Measurements from ENCODE around the gene ATP9A. TPM values are rescaled to one million over a fixed set of nuclear protein-coding genes. Genes with fewer than 3 reads are reported as not detected.
"Not testable (repeated sequence)": the region's sequence is repeated elsewhere in the genome, so short reads cannot be mapped to it uniquely, and the experiment has no call there.

ATP9A gene
- total and polyA plus RNA-seq, 2 donors (not counting 1 experiment from before 2014, with no cell fraction given), result 23.3 to 96.3 TPM

DNA sequence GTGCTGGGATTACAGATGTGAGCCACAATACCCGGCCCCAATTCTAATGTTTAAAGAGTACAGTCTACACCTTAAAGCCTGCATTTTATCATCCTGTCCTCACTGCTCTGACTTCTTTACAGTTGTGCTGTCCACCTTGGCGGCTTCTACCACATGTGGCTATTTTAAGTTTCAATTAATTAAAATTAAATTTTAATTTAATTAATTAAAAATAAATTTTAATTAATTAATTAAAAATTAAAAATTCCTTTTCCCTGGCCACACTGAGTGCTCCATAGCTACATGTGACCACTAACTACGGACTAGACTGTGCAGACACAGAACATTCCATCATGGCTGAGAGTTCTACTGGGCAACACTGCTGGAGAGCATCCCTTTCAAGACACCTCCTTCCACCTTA lies 27.4 kb downstream of the ATP9A start:
- TF ChIP-seq EZH2 (IDR thresholded peaks at IDR 0.05; ENCODE audit: low read length, missing control alignments), result no peak
- TF ChIP-seq, protein P1, sequence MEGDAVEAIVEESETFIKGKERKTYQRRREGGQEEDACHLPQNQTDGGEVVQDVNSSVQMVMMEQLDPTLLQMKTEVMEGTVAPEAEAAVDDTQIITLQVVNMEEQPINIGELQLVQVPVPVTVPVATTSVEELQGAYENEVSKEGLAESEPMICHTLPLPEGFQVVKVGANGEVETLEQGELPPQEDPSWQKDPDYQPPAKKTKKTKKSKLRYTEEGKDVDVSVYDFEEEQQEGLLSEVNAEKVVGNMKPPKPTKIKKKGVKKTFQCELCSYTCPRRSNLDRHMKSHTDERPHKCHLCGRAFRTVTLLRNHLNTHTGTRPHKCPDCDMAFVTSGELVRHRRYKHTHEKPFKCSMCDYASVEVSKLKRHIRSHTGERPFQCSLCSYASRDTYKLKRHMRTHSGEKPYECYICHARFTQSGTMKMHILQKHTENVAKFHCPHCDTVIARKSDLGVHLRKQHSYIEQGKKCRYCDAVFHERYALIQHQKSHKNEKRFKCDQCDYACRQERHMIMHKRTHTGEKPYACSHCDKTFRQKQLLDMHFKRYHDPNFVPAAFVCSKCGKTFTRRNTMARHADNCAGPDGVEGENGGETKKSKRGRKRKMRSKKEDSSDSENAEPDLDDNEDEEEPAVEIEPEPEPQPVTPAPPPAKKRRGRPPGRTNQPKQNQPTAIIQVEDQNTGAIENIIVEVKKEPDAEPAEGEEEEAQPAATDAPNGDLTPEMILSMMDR (conservative IDR thresholded peaks at IDR 0.05 in 1 of 2, IDR thresholded peaks at IDR 0.05 in 1 of 2; ENCODE audit: low read depth in 1 of 2, low read length in 2 of 2), result no peak
- Histone ChIP-seq H3K27me3 (ENCODE audit: control insufficient read depth, insufficient read depth, low read length) (no peaks in the 10 kb centered on the region), H3K79me2 (ENCODE audit: control insufficient read depth, insufficient read depth, low read length) (no peaks in the 10 kb centered on the region), H3K4me2 (ENCODE audit: extremely low read depth, insufficient read depth, low read length) (no peak overlapping the region), H4K20me1 (ENCODE audit: control insufficient read depth, extremely low read depth, insufficient read depth, low read length) (no peaks in the 10 kb centered on the region), H3K4me3 (replicated peaks in 1 of 4; ENCODE audit: control extremely low read depth in 1 of 4, insufficient read depth in 1 of 4, low read depth in 3 of 4, low read length in 4 of 4) (no peak overlapping the region), H3K36me3 (ENCODE audit: control insufficient read depth, insufficient read depth, low read length) (no peaks in the 10 kb centered on the region), H3K9ac (ENCODE audit: insufficient read depth, low read length) (no peak overlapping the region), H3K9me3 (ENCODE audit: control insufficient read depth, insufficient read depth, low read depth, low read length) (no peaks in the 10 kb centered on the region), H2AFZ (ENCODE audit: low read length) (no peak overlapping the region), H3K27ac (ENCODE audit: insufficient read depth, low read length) (no peak overlapping the region), H3K4me1 (ENCODE audit: control insufficient read depth, extremely low read depth, insufficient read depth, low read length) (peaks cover 15% of the 10 kb centered on the region)
- no peak for DNase-seq (ENCODE audit: low read depth in 2 of 2)

DNA sequence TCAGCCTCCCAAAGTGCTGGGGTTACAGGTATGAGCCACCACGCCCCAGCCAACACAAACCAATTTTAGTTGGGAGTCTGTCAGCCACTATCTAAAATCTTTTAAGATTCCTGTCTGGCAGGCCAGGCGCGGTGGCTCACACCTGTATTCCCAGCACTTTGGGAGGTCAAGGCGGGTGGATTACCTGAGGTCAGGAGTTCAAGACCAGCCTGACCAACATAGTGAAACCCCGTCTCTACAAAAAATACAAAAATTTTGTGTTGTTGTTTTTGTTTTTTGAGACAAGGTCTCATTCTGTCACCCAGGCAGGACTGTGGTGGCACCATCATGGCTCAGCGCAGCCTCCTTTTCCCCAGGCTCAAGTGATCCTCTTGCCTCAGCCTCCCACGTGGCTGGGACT lies 27.9 kb downstream of the ATP9A start:
- H3K27me3 ChIP-seq (ENCODE audit: control insufficient read depth, insufficient read depth, low read length); H2AFZ ChIP-seq (ENCODE audit: low read length); H3K79me2 ChIP-seq (ENCODE audit: control insufficient read depth, insufficient read depth, low read length); H3K9ac ChIP-seq (ENCODE audit: insufficient read depth, low read length); H3K27ac ChIP-seq (ENCODE audit: insufficient read depth, low read length); H3K36me3 ChIP-seq (ENCODE audit: control insufficient read depth, insufficient read depth, low read length); DNase-seq (ENCODE audit: low read depth in 2 of 2); H3K9me3 ChIP-seq (ENCODE audit: control insufficient read depth, insufficient read depth, low read depth, low read length); H3K4me2 ChIP-seq (ENCODE audit: extremely low read depth, insufficient read depth, low read length); H3K4me3 ChIP-seq (replicated peaks in 1 of 4; ENCODE audit: control extremely low read depth in 1 of 4, insufficient read depth in 1 of 4, low read depth in 3 of 4, low read length in 4 of 4); H4K20me1 ChIP-seq (ENCODE audit: control insufficient read depth, extremely low read depth, insufficient read depth, low read length): not testable (repeated sequence)
- peaks cover 15% of the 10 kb centered on the region for H3K4me1 ChIP-seq (ENCODE audit: control insufficient read depth, extremely low read depth, insufficient read depth, low read length)

DNA sequence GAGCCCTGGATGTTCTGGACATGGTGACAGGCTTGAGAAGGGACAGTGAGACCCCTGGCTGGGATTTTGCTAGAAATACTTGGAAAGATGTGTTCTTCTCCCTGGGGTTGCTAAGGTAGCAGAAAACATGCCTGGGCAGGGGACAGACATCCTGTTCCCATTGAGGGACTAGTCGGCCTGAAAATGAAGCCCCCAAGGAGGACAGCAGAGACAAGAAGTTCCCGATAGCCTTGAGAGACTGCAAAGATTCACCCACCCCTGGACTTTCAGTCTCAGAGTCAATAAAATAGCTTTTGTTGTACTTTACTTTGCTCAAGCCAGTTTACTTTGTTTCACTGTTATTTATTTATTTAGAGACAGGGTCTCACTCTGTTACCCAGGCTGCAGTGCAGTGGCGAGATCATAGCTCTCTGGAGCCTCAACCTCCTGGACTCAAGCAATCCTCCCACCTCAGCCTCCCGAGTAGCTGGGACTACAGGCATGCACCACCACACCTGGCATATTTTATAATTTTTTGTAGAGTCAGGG lies 28.4 kb downstream of the ATP9A start:
- H3K9ac ChIP-seq (ENCODE audit: insufficient read depth, low read length), result no peak overlapping the region
- no peak overlapping the region for H2AFZ ChIP-seq (ENCODE audit: low read length)
- H3K4me2 ChIP-seq (ENCODE audit: extremely low read depth, insufficient read depth, low read length), result no peak overlapping the region
- no peaks in the 10 kb centered on the region for H4K20me1 ChIP-seq (ENCODE audit: control insufficient read depth, extremely low read depth, insufficient read depth, low read length)
- no peak overlapping the region for H3K4me3 ChIP-seq (replicated peaks in 1 of 4; ENCODE audit: control extremely low read depth in 1 of 4, insufficient read depth in 1 of 4, low read depth in 3 of 4, low read length in 4 of 4)
- H3K27me3 ChIP-seq (ENCODE audit: control insufficient read depth, insufficient read depth, low read length), result no peaks in the 10 kb centered on the region
- TF ChIP-seq EZH2 (IDR thresholded peaks at IDR 0.05; ENCODE audit: low read length, missing control alignments), result no peak
- TF ChIP-seq, protein P1 (conservative IDR thresholded peaks at IDR 0.05 in 1 of 2, IDR thresholded peaks at IDR 0.05 in 1 of 2; ENCODE audit: low read depth in 1 of 2, low read length in 2 of 2), result no peak
- H3K79me2 ChIP-seq (ENCODE audit: control insufficient read depth, insufficient read depth, low read length), result no peaks in the 10 kb centered on the region
- DNase-seq (ENCODE audit: low read depth in 2 of 2), result no peak
- peaks cover 15% of the 10 kb centered on the region for H3K4me1 ChIP-seq (ENCODE audit: control insufficient read depth, extremely low read depth, insufficient read depth, low read length)
- H3K27ac ChIP-seq (ENCODE audit: insufficient read depth, low read length), result no peak overlapping the region
- H3K36me3 ChIP-seq (ENCODE audit: control insufficient read depth, insufficient read depth, low read length), result no peaks in the 10 kb centered on the region
- no peaks in the 10 kb centered on the region for H3K9me3 ChIP-seq (ENCODE audit: control insufficient read depth, insufficient read depth, low read depth, low read length)
